Coronary artery (tissue), 2 donors: ENCODE measurements around the gene MYO16.

Experiments
- DNase-seq: peaks from one replicate; pipeline ENCODE4 v3.0.0-alpha.2; 2017; ENCODE audit warnings: low spot score
- H3K27ac ChIP-seq, 2 donors: fragments of 200-600 bp; sonication (generic); one replicate each; pipeline ENCODE4 v1.5.1; 2016 to 2019
- H3K4me3 ChIP-seq: fragments of 200-600 bp; sonication (generic); 2 replicates; pipeline ENCODE4 v1.5.1; 2016; ENCODE audit warnings: mild to moderate bottlenecking, moderate library complexity
- CTCF ChIP-seq: fragments of 200-600 bp; sonication (generic); IDR thresholded peaks from one replicate; pipeline ENCODE4 v1.5.1; 2019; ENCODE audit warnings: antibody characterized with exemption

Gene MYO16

DNA sequence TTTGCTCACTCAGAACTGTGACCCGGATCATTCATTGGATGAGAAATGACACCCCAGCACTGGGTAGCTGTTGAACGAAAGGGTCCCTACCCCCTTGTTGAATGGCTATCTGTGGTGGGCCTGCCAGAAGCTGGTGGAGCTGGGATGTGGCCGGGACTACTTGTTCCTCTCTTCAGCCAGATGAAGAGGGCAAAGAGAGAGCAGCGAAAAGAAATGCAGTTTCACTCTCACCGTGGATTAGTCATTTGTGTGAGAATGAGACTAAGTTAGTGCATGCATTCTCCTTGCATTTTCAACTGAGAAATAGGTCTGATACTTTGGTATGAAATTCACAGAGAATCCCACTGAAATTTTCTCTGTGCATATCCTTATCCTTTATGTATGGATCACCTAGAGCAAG, 603.9 kb downstream of the MYO16 start:
- TF ChIP-seq CTCF = no peak
- Histone ChIP-seq H3K4me3 (no peak overlapping the region), H3K27ac (no peak overlapping the region)
- no peak for DNase-seq

- no peak overlapping the region for H3K27ac ChIP-seq
- TF ChIP-seq CTCF = no peak
- no peak overlapping the region for H3K4me3 ChIP-seq
- DNase-seq = no peak
Observed at GRCh38 chr13:109235901-109236300, 606.5 kb downstream of the MYO16 start.

DNA sequence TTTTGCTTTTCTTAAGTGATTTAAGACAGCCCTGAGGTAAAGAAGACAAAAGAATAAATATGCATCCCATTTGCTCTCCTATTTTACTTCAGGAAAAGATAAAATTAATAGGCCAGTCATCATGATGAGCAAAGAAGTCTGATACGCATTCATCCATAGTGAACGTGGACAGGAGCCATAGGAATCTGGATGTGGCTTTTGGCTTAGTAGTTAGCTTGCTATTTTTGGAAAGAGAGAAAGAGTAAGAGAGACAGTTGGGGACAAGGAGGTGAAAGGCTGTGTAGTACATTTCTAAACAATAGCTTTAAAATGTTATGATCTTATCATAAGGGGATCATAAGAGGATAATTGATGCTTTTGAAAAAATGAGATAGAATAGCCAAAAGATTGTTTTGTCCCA, 611.7 kb downstream of the MYO16 start:
- no peak for DNase-seq
- Histone ChIP-seq H3K27ac (no peak overlapping the region), H3K4me3 (no peak overlapping the region)
- TF ChIP-seq CTCF = no peak

- peak overlapping the region; percentile 7 to 72 for H3K27ac ChIP-seq
- TF ChIP-seq CTCF = no peak
- H3K4me3 ChIP-seq = peak overlapping the region; percentile 19
- no peak for DNase-seq
Observed at GRCh38 chr13:109243311-109243951, 614.0 kb downstream of the MYO16 start.

DNA sequence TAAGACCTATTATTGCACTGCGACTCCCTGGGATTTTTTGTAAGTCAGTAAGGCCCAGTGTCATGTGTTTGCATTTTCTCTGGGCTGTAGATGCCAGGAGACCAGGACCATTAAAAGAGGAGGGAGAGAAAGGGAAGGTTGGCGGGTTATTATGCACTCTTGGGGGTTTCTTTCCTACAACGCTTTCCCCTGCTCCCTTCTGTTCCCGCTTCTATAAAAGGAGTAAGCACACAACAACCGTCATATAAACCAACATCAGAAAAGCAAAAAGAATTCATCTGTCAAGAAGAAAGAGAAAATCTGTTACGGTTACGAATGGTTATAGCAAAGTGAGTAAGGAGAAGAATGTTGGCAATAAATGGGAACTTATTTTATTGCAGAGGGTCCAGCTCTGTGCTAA, 615.2 kb downstream of the MYO16 start:
- H3K27ac ChIP-seq = no peak overlapping the region
- H3K4me3 ChIP-seq = no peak overlapping the region
- DNase-seq = no peak
- TF ChIP-seq CTCF = no peak

DNA sequence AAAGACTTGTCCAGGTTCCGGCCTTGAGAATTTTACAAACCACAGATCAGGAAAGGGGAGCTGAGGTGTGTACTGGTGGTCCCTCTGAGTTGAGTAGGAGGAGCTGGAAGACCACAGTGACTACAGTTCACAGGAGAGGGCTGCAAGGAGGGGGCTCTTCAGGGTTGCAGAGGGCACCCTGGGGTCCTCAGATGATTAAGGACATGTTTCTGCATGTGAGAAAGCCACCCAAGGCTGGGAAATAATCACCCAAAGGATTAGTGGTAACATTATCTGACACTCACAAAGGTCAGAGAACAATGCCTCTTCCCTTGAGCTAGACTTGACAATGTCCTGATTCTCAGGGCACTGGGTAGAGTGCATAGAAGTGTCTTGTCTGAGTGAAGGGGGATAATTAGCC, 616.6 kb downstream of the MYO16 start:
- no peak for TF ChIP-seq CTCF
- no peak for DNase-seq
- H3K27ac ChIP-seq = no peak overlapping the region
- no peak overlapping the region for H3K4me3 ChIP-seq

- H3K4me3 ChIP-seq = no peak overlapping the region
- H3K27ac ChIP-seq = no peak overlapping the region
- no peak for TF ChIP-seq CTCF
- no peak for DNase-seq
Observed at GRCh38 chr13:109249780-109250528, 620.5 kb downstream of the MYO16 start.
